ENCODE results near the gene RABGAP1L. TPM values are rescaled to one million over a fixed set of nuclear protein-coding genes. Genes with fewer than 3 reads are reported as not detected.

The RABGAP1L gene
- total RNA-seq, 1 experiment from 2014 or later = 29.3 TPM

GRCh38 chr1:174244017-174244416 is 84.7 kb downstream of the RABGAP1L start:
- Histone ChIP-seq H3K4me3 (replicated peaks in 1 of 2; ENCODE audit: low read depth in 1 of 2, low read length in 2 of 2) (no peak overlapping the region), H3K79me2 (ENCODE audit: insufficient read depth, low read length) (peaks cover 6% of the 10 kb centered on the region; the same call in 1 of the 2 replicates), H3K36me3 (ENCODE audit: control insufficient read depth in 1 of 2, insufficient read depth in 2 of 2, low read length in 2 of 2) (no peaks in the 10 kb centered on the region; a peak in 1 of 4 replicates), H3K9ac (ENCODE audit: low read length) (no peak overlapping the region), H3K4me2 (ENCODE audit: low read length) (no peak overlapping the region), H3K9me3 (ENCODE audit: control insufficient read depth in 1 of 2, insufficient read depth in 1 of 2, low read depth in 1 of 2, low read length in 2 of 2) (no peaks in the 10 kb centered on the region), H2AFZ (ENCODE audit: low read depth, low read length, poor library complexity, severe bottlenecking) (no peak overlapping the region), H4K20me1 (ENCODE audit: insufficient read depth) (no peaks in the 10 kb centered on the region), H3K27me3 (ENCODE audit: insufficient read depth, low read length) (no peaks in the 10 kb centered on the region), H3K9me2 (ENCODE audit: insufficient read depth) (no peaks in the 10 kb centered on the region), H3K27ac (ENCODE audit: low read depth, low read length) (no peak overlapping the region), H3K4me1 (ENCODE audit: control insufficient read depth in 1 of 2, insufficient read depth in 2 of 2, low read length in 2 of 2) (peaks cover 0 to 5% of the 10 kb centered on the region in 2 experiments; a peak in 1 of 4 replicates)
- no peak for DNase-seq (ENCODE audit: low read depth, low spot score)
- ChIA-PET CTCF (interaction anchor here (1.9 kb wide), 1 partner anchor 18 kb away, joined by 5 read pairs; no protein-coding TSS in a partner anchor), RAD21 (ENCODE audit: low non-redundant PET in 1 of 2, low total read pairs in 2 of 2, uncharacterized antibody in 2 of 2, unreplicated experiment in 2 of 2) (no interaction called here), POLR2A (no interaction called here)
- intact Hi-C loops (cut with micrococcal nuclease) = no loop called here
- no peak for TF ChIP-seq ZFX (IDR thresholded peaks at IDR 0.05)
- ATAC-seq = no peak
- BruUV-seq (replicated peaks) = no TSS peak

DNA sequence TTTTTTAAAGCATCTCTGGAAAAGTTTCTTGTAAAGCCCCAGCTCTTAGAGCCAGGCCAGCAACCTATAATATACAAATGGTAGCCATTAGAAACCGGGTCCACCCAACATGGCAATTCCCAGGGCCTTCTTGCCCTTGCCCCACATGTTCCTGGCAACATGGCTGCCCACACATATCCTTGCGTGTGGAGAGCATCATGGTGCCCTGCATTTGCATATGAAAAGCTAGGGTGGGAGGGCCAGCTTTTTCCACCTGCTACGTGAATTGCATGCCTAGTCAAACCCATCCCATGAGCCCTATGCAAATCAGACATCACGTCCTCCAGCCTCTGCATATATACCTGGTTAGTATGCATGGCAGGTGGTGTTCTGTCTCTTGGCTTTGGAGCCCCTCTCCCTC is 88.2 kb downstream of the RABGAP1L start:
- no peaks in the 10 kb centered on the region for H3K79me2 ChIP-seq (ENCODE audit: insufficient read depth, low read length)
- no peak overlapping the region for H3K4me3 ChIP-seq (replicated peaks in 1 of 2; ENCODE audit: low read depth in 1 of 2, low read length in 2 of 2)
- ChIA-PET RAD21 (ENCODE audit: low non-redundant PET in 1 of 2, low total read pairs in 2 of 2, uncharacterized antibody in 2 of 2, unreplicated experiment in 2 of 2) (no interaction called here), POLR2A (no interaction called here), CTCF (interaction anchor here (1.4 kb wide), 1 partner anchor 15 kb away, joined by 4 read pairs; no protein-coding TSS in a partner anchor)
- H4K20me1 ChIP-seq (ENCODE audit: insufficient read depth) = no peaks in the 10 kb centered on the region
- H2AFZ ChIP-seq (ENCODE audit: low read depth, low read length, poor library complexity, severe bottlenecking) = no peak overlapping the region
- H3K27me3 ChIP-seq (ENCODE audit: insufficient read depth, low read length) = no peaks in the 10 kb centered on the region
- no peaks in the 10 kb centered on the region for H3K4me1 ChIP-seq (ENCODE audit: control insufficient read depth in 1 of 2, insufficient read depth in 2 of 2, low read length in 2 of 2)
- no peaks in the 10 kb centered on the region for H3K9me3 ChIP-seq (ENCODE audit: control insufficient read depth in 1 of 2, insufficient read depth in 1 of 2, low read depth in 1 of 2, low read length in 2 of 2)
- no peak overlapping the region for H3K27ac ChIP-seq (ENCODE audit: low read depth, low read length)
- no peaks in the 10 kb centered on the region for H3K9me2 ChIP-seq (ENCODE audit: insufficient read depth)
- H3K4me2 ChIP-seq (ENCODE audit: low read length) = no peak overlapping the region
- no peak for ATAC-seq
- no peaks in the 10 kb centered on the region for H3K36me3 ChIP-seq (ENCODE audit: control insufficient read depth in 1 of 2, insufficient read depth in 2 of 2, low read length in 2 of 2)
- intact Hi-C loops (cut with micrococcal nuclease) = no loop called here
- TF ChIP-seq ZBTB33 (IDR thresholded peaks at IDR 0.05; ENCODE audit: extremely low read depth, insufficient replicate concordance, low read length) (no peak), ZNF274 (IDR thresholded peaks at IDR 0.05; ENCODE audit: low read depth, low read length) (no peak), EZH2phosphoT487 (IDR thresholded peaks at IDR 0.05; ENCODE audit: borderline replicate concordance) (no peak), POLR2A (IDR thresholded peaks at IDR 0.05; ENCODE audit: borderline replicate concordance, extremely low read depth, insufficient read depth, insufficient read length) (no peak), SRF (IDR thresholded peaks at IDR 0.05; ENCODE audit: low read depth) (no peak), YY1 (IDR thresholded peaks at IDR 0.05; ENCODE audit: extremely low read depth, insufficient replicate concordance, low read depth, low read length) (no peak), EZH2 (IDR thresholded peaks at IDR 0.05) (no peak), CBX3 (IDR thresholded peaks at IDR 0.05; ENCODE audit: low read depth) (no peak), FOSL1 (IDR thresholded peaks at IDR 0.05; ENCODE audit: low read depth) (no peak), ELF1 (IDR thresholded peaks at IDR 0.05; ENCODE audit: borderline replicate concordance, low read depth) (no peak), EGR1 (IDR thresholded peaks at IDR 0.05; ENCODE audit: low read depth) (no peak), TCF7L2 (IDR thresholded peaks at IDR 0.05; ENCODE audit: borderline replicate concordance, extremely low read depth, insufficient read depth, insufficient read length) (no peak), POLR2AphosphoS5 (IDR thresholded peaks at IDR 0.05; ENCODE audit: low read depth, low read length) (no peak)
- TF ChIP-seq, protein P1, sequence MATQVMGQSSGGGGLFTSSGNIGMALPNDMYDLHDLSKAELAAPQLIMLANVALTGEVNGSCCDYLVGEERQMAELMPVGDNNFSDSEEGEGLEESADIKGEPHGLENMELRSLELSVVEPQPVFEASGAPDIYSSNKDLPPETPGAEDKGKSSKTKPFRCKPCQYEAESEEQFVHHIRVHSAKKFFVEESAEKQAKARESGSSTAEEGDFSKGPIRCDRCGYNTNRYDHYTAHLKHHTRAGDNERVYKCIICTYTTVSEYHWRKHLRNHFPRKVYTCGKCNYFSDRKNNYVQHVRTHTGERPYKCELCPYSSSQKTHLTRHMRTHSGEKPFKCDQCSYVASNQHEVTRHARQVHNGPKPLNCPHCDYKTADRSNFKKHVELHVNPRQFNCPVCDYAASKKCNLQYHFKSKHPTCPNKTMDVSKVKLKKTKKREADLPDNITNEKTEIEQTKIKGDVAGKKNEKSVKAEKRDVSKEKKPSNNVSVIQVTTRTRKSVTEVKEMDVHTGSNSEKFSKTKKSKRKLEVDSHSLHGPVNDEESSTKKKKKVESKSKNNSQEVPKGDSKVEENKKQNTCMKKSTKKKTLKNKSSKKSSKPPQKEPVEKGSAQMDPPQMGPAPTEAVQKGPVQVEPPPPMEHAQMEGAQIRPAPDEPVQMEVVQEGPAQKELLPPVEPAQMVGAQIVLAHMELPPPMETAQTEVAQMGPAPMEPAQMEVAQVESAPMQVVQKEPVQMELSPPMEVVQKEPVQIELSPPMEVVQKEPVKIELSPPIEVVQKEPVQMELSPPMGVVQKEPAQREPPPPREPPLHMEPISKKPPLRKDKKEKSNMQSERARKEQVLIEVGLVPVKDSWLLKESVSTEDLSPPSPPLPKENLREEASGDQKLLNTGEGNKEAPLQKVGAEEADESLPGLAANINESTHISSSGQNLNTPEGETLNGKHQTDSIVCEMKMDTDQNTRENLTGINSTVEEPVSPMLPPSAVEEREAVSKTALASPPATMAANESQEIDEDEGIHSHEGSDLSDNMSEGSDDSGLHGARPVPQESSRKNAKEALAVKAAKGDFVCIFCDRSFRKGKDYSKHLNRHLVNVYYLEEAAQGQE (IDR thresholded peaks at IDR 0.05; ENCODE audit: low read depth) = no peak
- TF ChIP-seq, protein P2, sequence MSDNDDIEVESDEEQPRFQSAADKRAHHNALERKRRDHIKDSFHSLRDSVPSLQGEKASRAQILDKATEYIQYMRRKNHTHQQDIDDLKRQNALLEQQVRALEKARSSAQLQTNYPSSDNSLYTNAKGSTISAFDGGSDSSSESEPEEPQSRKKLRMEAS (IDR thresholded peaks at IDR 0.05) = no peak
- DNase-seq (ENCODE audit: low read depth, low spot score) = no peak
- no peak overlapping the region for H3K9ac ChIP-seq (ENCODE audit: low read length)
- BruUV-seq (replicated peaks) = no TSS peak

Data from HCT116 (cell line).